ENCODE measurements around the gene ARFGAP1.

ARFGAP1 gene

GRCh38 chr20:63273635-63274380 is 1.2 kb downstream of the ARFGAP1 start:
- no peaks in the 10 kb centered on the region for H3K9me3 Mint-ChIP-seq
- peak overlapping the region; percentile 90 to 96 for H3K4me3 Mint-ChIP-seq
- peak overlapping the region; percentile 96 for H3K27ac Mint-ChIP-seq
- H3K4me1 Mint-ChIP-seq: peaks cover 18 to 38% of the 10 kb centered on the region in 2 donors
- H3K36me3 Mint-ChIP-seq: peaks cover 16 to 18% of the 10 kb centered on the region in 2 donors
- no peaks in the 10 kb centered on the region for H3K27me3 Mint-ChIP-seq
- no peak for ATAC-seq (replicated peaks)
- DNase-seq: no peak

GRCh38 chr20:63274381-63275228 is 2.0 kb downstream of the ARFGAP1 start:
- no peaks in the 10 kb centered on the region for H3K27me3 Mint-ChIP-seq
- ATAC-seq (replicated peaks) (no peak), DNase-seq (no peak)
- H3K4me3 Mint-ChIP-seq: peak overlapping the region in 1 of 2 donors; percentile 32
- H3K4me1 Mint-ChIP-seq: peaks cover 18 to 38% of the 10 kb centered on the region in 2 donors
- peak overlapping the region; percentile 67 for H3K27ac Mint-ChIP-seq
- H3K36me3 Mint-ChIP-seq: peaks cover 22 to 26% of the 10 kb centered on the region in 2 donors
- H3K9me3 Mint-ChIP-seq: no peaks in the 10 kb centered on the region

- DNase-seq (no peak), ATAC-seq (replicated peaks) (no peak)
- Mint-ChIP-seq H3K27me3 (no peaks in the 10 kb centered on the region), H3K4me3 (no peak overlapping the region), H3K36me3 (peaks cover 27 to 32% of the 10 kb centered on the region in 2 donors), H3K4me1 (peaks cover 18 to 38% of the 10 kb centered on the region in 2 donors), H3K27ac (no peak overlapping the region), H3K9me3 (no peaks in the 10 kb centered on the region)
These were observed 3.2 kb downstream of the ARFGAP1 start for GRCh38 chr20:63275825-63276224.

DNA sequence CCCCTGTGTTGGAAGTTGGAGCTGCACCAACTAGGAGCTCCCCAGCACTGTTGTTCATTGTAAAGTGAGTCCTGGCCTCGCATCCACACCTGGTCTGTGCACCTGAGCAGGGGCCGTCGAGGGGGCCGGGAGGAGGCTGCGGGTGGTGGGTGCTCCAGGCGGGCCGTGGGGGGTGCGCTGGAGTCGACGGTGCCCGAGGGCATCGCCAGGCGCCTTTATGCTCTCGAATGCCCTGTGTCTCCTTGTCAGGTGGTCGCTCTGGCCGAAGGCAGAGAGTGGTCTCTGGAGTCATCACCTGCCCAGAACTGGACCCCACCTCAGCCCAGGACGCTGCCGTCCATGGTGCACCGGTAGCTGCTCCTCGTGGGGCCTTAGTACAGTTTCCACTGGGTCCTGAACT is 4.3 kb downstream of the ARFGAP1 start:
- H3K36me3 Mint-ChIP-seq: peaks cover 30 to 33% of the 10 kb centered on the region in 2 donors
- ATAC-seq (replicated peaks): no peak
- H3K4me1 Mint-ChIP-seq: peaks cover 14 to 32% of the 10 kb centered on the region in 2 donors
- no peak overlapping the region for H3K4me3 Mint-ChIP-seq
- H3K27me3 Mint-ChIP-seq: no peaks in the 10 kb centered on the region
- peak overlapping the region; percentile 25 for H3K27ac Mint-ChIP-seq
- DNase-seq: no peak
- H3K9me3 Mint-ChIP-seq: no peaks in the 10 kb centered on the region

GRCh38 chr20:63277466-63278272 is 5.1 kb downstream of the ARFGAP1 start:
- Mint-ChIP-seq H3K27ac (no peak overlapping the region), H3K4me3 (no peak overlapping the region), H3K9me3 (no peaks in the 10 kb centered on the region), H3K36me3 (peaks cover 33 to 38% of the 10 kb centered on the region in 2 donors), H3K4me1 (peaks cover 14 to 29% of the 10 kb centered on the region in 2 donors), H3K27me3 (no peaks in the 10 kb centered on the region)
- ATAC-seq (replicated peaks) (no peak), DNase-seq (no peak)

GRCh38 chr20:63278661-63279060 is 6.0 kb downstream of the ARFGAP1 start:
- H3K4me1 Mint-ChIP-seq: peaks cover 12 to 24% of the 10 kb centered on the region in 2 donors
- no peaks in the 10 kb centered on the region for H3K9me3 Mint-ChIP-seq
- ATAC-seq (replicated peaks): no peak
- no peak overlapping the region for H3K27ac Mint-ChIP-seq
- H3K27me3 Mint-ChIP-seq: no peaks in the 10 kb centered on the region
- H3K4me3 Mint-ChIP-seq: no peak overlapping the region
- no peak for DNase-seq
- peaks cover 37 to 40% of the 10 kb centered on the region in 2 donors for H3K36me3 Mint-ChIP-seq

DNA sequence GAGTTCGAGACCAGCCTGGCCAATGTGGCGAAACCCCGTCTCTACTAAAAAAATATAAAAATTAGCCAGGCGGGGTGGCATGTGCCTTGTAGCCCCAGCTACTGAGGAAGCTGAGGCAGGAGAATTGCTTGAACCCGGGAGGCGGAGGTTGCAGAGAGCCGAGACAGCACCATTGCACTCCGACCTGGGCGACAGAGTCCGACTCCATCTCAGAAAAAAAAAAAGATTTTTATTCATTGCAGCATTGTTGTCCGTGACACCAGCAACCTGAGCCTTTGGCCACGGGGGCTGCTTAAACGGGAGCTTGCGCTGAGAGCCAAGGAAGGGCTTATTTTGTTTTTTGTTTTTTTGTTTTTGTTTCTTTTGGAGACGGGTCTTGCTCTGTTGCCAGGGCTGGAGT is 7.3 kb downstream of the ARFGAP1 start:
- no peaks in the 10 kb centered on the region for H3K9me3 Mint-ChIP-seq
- no peak overlapping the region for H3K27ac Mint-ChIP-seq
- ATAC-seq (replicated peaks): no peak
- peaks cover 5 to 11% of the 10 kb centered on the region in 2 donors for H3K4me1 Mint-ChIP-seq
- H3K36me3 Mint-ChIP-seq: peaks cover 37 to 46% of the 10 kb centered on the region in 2 donors
- H3K27me3 Mint-ChIP-seq: no peaks in the 10 kb centered on the region
- H3K4me3 Mint-ChIP-seq: no peak overlapping the region
- DNase-seq: no peak

DNA sequence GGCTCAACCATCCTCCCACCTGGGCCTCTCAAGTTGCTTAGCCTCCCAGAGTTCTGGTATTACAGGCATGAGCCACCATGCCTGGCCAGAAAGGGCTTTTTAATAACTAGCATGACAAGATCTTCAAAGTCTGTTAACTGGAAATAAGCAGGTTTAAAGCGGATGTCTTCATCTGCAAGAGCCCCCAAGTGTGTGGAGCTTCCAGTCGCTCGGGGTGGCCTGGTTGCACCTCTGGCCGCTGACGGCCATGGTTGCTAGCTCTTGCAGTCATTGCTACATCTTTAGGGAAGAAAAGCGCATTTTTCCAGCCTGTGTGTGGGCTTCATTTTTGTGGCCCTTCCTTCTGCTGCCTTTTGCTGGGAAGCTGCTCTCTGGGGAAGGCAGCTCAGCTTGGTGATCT is 7.8 kb downstream of the ARFGAP1 start:
- Mint-ChIP-seq H3K4me1 (peaks cover 3 to 7% of the 10 kb centered on the region in 2 donors), H3K27ac (peak overlapping the region; percentile 62), H3K36me3 (peaks cover 38 to 46% of the 10 kb centered on the region in 2 donors), H3K27me3 (no peaks in the 10 kb centered on the region), H3K4me3 (no peak overlapping the region), H3K9me3 (no peaks in the 10 kb centered on the region)
- no peak for DNase-seq
- no peak for ATAC-seq (replicated peaks)

- Mint-ChIP-seq H3K4me1 (peaks cover under 1 to 3% of the 10 kb centered on the region in 2 donors), H3K4me3 (no peak overlapping the region)
- no peak for DNase-seq
These were observed 8.4 kb downstream of the ARFGAP1 start for GRCh38 chr20:63280929-63281545.

GRCh38 chr20:63281742-63282665 is 9.4 kb downstream of the ARFGAP1 start:
- H3K4me3 Mint-ChIP-seq: peak overlapping the region in 1 of 2 donors; percentile 46
- peaks cover 37 to 45% of the 10 kb centered on the region in 2 donors for H3K36me3 Mint-ChIP-seq
- no peak for DNase-seq
- no peak overlapping the region for H3K27ac Mint-ChIP-seq
- H3K4me1 Mint-ChIP-seq: peaks cover 0 to 3% of the 10 kb centered on the region in 2 donors
- H3K27me3 Mint-ChIP-seq: no peaks in the 10 kb centered on the region
- no peaks in the 10 kb centered on the region for H3K9me3 Mint-ChIP-seq
- no peak for ATAC-seq (replicated peaks)

More at GRCh38 chr20:63280929-63281545, 8.4 kb downstream of the ARFGAP1 start:
- no peak for ATAC-seq (replicated peaks)
- no peak overlapping the region for H3K27ac Mint-ChIP-seq
- H3K9me3 Mint-ChIP-seq: no peaks in the 10 kb centered on the region
- peaks cover 40 to 50% of the 10 kb centered on the region in 2 donors for H3K36me3 Mint-ChIP-seq
- no peaks in the 10 kb centered on the region for H3K27me3 Mint-ChIP-seq

DNA sequence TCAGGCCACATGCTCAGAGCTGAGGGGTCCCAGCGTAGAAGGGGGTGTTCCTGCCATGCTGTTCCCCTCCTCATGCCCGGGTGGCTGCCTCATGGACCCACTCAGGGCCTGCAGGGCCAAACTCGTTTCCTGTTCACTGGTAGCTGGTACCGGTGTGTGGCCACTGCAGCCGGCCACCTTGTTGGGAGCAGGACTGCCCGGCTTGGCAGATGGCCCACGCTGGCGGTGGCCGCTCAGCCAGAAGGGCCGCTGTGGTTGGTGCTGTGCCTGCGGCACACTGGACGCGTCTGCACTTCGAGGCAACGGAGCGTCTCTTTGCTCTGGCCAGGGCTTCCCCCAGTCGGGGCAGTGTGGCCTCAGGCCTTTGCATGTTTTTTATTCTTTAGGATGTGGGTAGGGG is 10.3 kb downstream of the ARFGAP1 start:
- no peaks in the 10 kb centered on the region for H3K9me3 Mint-ChIP-seq
- no peak overlapping the region for H3K4me3 Mint-ChIP-seq
- no peak for DNase-seq
- H3K4me1 Mint-ChIP-seq: peaks cover 0 to 3% of the 10 kb centered on the region in 2 donors
- no peak overlapping the region for H3K27ac Mint-ChIP-seq
- peaks cover 34 to 40% of the 10 kb centered on the region in 2 donors for H3K36me3 Mint-ChIP-seq
- no peak for ATAC-seq (replicated peaks)
- no peaks in the 10 kb centered on the region for H3K27me3 Mint-ChIP-seq

GRCh38 chr20:63283397-63284082 is 10.9 kb downstream of the ARFGAP1 start:
- peaks cover 31 to 42% of the 10 kb centered on the region in 2 donors for H3K36me3 Mint-ChIP-seq
- H3K4me3 Mint-ChIP-seq: peak overlapping the region in 1 of 2 donors; percentile 19
- peaks cover 0 to 3% of the 10 kb centered on the region in 2 donors for H3K4me1 Mint-ChIP-seq
- H3K27me3 Mint-ChIP-seq: no peaks in the 10 kb centered on the region
- DNase-seq: no peak
- H3K27ac Mint-ChIP-seq: peak overlapping the region; percentile 60
- no peak for ATAC-seq (replicated peaks)
- H3K9me3 Mint-ChIP-seq: no peaks in the 10 kb centered on the region

Measured in stimulated activated naive B cell treated with anti-CD40 and anti-IgM and Interleukin-4, amounts not matched to agents 10 μg/mL and 1 μg/mL and 100 μg/mL, for 72 hours (primary cell).